Measurements from ENCODE around the gene TTC39A. TPM values are rescaled to one million over a fixed set of nuclear protein-coding genes. Genes with fewer than 3 reads are reported as not detected.

Gene TTC39A
- total RNA-seq (2014; rRNA removed; shearing (Covaris generic); ENCODE audit: low replicate concordance), result 0.82 TPM in 1 of 2 replicates, not detected in the other

DNA sequence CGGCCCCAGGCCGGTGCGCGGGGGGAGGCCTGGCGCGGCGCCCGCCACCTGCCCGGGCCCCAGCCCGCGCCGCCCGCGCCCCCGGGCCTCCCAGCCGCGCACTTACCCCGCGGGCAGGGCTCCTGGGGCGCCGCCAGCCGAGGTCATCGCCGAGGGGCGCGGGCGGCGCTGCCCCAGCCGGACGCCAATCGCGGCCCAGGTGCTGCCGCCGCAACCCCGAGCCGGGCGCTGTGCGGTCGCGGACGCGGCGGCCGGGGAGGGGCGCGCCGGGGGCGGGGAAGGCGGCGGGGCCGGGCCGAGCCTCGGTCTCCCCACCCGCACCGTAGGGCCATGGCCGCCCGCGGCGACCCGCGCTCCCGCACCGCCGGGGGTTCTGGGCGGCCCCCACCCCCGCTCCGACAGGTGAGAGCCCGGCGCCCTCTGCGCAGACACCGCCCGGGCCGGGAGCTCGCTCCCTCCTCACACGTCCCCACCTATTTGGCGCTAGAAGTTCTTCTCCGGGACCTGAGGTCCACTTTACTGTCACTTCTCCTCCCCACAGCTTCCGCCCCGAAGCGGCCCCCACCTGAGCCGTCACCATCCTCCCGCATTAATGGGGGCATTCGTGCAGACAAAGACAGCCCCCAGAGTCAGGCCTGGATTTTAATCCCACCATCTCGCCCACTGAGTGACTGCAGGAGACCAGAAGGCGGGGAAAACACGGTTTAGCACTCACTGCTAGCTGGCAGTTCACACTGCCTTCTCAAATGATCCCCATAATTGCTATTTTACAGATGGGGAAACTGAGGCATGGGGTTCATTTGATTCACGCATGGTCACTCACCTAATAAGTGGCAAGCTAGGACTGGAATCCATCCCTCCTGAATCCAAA is at the start of gene TTC39A:
Gene TTC39A, minus strand, starts transcription at position 232 of the 871 bp plus-strand sequence. Its CDS starts 85 bp downstream, at position 147.
- H3K9me3 ChIP-seq, result no peaks in the 10 kb centered on the region
- H3K4me3 ChIP-seq, result no peak within 1 kb of the TSS
- no peaks in the 10 kb centered on the region for H3K36me3 ChIP-seq
- H3K27me3 ChIP-seq, result no peaks in the 10 kb centered on the region
- no peak for DNase-seq

DNA sequence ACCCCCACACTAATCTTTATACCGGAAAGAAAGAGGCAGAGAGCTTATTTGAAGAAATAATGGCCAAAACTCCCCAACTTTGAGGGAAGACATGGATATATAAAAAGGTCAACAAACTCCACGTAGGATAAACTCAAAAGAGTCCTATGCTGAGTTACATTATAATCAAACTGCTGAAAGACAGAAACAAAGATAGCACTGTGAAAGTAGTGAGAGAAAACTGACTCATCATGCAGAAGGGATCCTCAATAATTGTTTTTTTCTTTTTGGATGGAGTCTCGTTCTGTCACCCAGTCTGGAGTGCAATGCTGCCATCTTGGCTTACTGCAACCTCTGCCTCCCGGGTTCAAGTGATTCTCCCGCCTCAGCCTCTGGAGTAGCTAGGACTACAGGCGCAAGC is 48.5 kb upstream of the TTC39A start:
- no peak for DNase-seq
- H3K27me3 ChIP-seq, result no peaks in the 10 kb centered on the region
- H3K4me3 ChIP-seq, result no peak overlapping the region
- peaks cover 25% of the 10 kb centered on the region for H3K36me3 ChIP-seq
- H3K9me3 ChIP-seq, result peaks cover 6% of the 10 kb centered on the region; the same call in 1 of the 2 replicates

DNA sequence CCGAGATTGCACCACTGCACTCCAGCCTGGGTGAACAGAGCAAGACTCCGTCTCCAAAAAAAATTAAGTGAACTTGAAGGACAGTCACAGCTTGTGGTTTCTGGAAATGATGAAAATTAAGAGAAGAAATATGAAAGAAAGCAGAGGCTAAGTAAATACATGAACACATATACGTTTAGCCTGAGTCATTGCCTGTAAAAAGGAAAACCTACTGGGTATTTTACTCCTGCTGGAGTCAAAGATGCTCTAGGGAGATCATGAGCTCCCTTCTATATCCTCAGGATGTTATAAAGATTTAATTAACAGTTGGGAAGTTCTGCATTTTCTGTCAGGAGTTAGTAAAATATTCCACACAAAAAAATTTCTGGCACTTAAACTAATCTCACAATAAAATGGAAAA is 43.5 kb upstream of the TTC39A start:
- H3K4me3 ChIP-seq, result no peak overlapping the region
- H3K36me3 ChIP-seq, result peaks cover 9% of the 10 kb centered on the region
- no peaks in the 10 kb centered on the region for H3K9me3 ChIP-seq
- no peaks in the 10 kb centered on the region for H3K27me3 ChIP-seq
- no peak for DNase-seq

DNA sequence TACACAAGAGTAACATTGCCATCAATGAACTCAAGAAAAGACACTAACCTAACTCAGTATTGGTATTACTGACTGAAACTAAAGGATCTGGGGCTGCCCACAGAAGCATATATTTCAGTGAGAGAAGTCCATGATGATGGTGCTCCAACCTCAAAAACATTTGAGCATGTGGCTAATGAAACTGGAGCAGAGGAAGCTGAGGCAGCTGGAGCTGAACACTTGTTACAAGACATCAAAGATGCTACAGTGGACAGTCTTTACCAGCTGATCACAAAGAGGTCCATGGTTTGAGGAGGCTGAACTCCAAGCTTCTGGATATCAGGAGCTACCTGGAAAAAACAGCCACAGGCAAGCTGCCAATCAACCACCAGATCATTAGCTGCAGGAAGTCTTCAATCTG is 42.2 kb upstream of the TTC39A start:
- DNase-seq, result no peak
- Histone ChIP-seq H3K27me3 (no peaks in the 10 kb centered on the region), H3K9me3 (no peaks in the 10 kb centered on the region), H3K4me3 (no peak overlapping the region), H3K36me3 (peaks cover 9% of the 10 kb centered on the region)

DNA sequence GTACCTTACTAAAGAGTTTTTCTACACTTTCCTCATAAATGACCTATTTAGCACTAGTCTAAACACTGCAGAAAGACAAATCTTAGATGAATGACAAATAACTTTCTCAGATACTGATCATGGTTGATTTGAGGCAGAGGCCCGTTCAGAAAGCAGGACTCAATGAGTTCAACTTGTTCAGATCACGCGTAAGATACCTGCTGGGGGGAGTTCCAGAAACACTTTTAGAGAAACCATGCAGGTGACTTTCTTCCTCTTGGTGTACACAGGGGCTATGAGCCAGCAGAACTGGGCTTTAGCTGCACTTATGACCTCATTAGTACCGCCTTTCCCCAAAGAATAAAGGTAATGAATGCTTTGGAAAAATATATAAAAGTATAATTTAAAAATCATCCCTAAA is 38.8 kb upstream of the TTC39A start:
- Histone ChIP-seq H3K36me3 (no peaks in the 10 kb centered on the region; the same call in 1 of the 2 replicates), H3K9me3 (no peaks in the 10 kb centered on the region), H3K4me3 (no peak overlapping the region), H3K27me3 (no peaks in the 10 kb centered on the region)
- no peak for DNase-seq

DNA sequence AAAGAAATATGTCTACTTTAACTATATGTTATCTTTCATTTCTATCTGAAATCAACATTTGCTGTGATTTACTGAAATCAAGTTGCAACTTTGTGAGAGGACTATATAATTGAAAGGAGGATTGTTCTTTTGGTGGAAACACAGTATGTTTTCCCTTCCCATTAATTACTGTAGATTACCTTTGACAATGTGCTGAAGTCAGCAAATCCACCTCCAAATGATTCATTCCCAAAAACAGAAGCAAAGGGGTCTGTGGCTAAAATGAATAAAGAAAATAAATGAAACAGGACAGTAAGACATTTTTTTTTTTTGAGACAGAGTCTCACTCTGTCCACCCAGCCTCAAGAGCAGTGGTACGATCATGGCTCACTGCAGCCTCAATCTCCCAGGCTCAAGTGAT is 35.4 kb upstream of the TTC39A start:
- Histone ChIP-seq H3K4me3 (no peak overlapping the region), H3K27me3 (no peaks in the 10 kb centered on the region), H3K9me3 (no peaks in the 10 kb centered on the region), H3K36me3 (peaks cover 2% of the 10 kb centered on the region)
- DNase-seq, result no peak

DNA sequence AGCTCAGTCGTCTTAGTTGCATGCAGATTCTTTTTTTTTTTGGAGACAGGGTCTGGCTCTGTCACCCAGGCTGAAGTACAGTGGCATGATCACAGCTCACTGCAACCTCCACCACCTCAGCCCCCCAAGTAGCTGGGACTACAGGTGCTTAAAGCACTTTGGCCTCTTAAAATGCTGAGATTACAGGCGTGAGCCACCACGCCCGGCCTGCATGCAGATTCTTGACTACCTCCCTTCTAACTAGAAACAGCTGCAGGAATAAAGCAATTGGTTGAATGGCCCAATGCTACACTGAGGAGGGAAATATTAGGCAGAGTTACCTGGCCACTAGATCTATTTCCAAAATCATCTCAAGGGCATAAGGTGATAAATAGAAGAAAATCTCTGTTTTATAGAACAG is 29.5 kb upstream of the TTC39A start:
- Histone ChIP-seq H3K27me3 (no peaks in the 10 kb centered on the region), H3K36me3 (peaks cover 7% of the 10 kb centered on the region; the same call in 1 of the 2 replicates), H3K4me3 (no peak overlapping the region), H3K9me3 (no peaks in the 10 kb centered on the region)
- DNase-seq, result no peak

DNA sequence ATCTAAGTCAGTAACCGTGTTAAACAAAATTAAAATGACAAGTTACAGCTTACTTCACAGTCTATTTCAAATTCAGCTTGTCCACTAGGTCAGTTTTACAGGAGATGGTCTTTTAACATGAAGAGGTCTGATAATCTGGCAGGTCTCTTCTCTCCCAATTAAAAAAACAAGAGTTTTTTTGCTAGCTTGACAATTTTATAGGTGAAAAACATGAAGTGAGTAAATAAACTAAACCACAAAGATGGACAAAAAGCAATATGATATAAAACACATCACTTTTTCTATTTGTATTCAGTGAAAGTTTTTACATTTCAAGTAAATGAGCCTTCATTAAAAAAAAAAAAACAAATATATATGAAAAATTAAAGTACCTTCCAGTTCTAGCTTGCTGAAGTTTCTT is 25.0 kb upstream of the TTC39A start:
- Histone ChIP-seq H3K4me3 (no peak overlapping the region), H3K9me3 (no peaks in the 10 kb centered on the region), H3K36me3 (peaks cover 6% of the 10 kb centered on the region; the same call in 1 of the 2 replicates), H3K27me3 (no peaks in the 10 kb centered on the region)
- no peak for DNase-seq

DNA sequence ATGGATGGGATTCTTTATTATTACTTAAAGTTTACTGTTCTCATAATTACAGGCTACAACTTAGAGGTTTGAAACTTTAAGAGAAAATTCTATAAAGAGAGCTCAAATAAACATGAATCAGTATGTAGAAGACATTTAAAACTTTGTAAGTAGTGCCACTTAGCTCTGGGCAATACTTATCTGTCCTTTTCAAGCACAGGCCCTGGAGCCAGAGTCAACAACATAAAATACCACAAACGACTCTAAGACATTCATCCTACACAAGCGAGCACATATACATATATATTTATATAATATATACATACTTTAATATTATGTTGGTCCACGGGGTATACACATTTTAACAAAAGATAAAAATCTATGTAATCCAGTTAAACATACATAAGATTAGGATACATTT is 24.1 kb upstream of the TTC39A start:
- Histone ChIP-seq H3K36me3 (peaks cover 6% of the 10 kb centered on the region; the same call in 1 of the 2 replicates), H3K9me3 (no peaks in the 10 kb centered on the region), H3K27me3 (no peaks in the 10 kb centered on the region), H3K4me3 (no peak overlapping the region)
- DNase-seq, result no peak

DNA sequence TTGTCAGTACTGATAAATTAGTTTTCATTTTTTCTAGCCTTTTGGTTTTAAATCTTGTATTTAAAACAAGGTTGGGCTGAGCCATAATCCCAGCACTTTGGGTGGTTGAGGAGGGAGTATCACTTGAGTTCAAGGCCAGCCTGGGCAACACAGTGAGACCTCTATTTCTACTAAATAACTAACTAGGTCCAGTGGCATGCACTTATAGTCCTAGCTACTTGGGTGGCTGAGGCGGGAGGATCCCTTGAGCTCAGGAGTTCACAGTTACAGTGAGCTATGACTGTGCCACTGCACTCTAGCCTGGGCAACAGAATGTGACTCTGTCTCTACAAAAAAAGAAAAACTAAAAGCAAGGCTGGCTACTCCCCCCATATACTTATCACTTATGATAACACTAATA is 21.5 kb upstream of the TTC39A start:
- no peak for DNase-seq
- Histone ChIP-seq H3K9me3 (no peaks in the 10 kb centered on the region), H3K27me3 (no peaks in the 10 kb centered on the region), H3K36me3 (peaks cover 6% of the 10 kb centered on the region; the same call in 1 of the 2 replicates), H3K4me3 (no peak overlapping the region)

DNA sequence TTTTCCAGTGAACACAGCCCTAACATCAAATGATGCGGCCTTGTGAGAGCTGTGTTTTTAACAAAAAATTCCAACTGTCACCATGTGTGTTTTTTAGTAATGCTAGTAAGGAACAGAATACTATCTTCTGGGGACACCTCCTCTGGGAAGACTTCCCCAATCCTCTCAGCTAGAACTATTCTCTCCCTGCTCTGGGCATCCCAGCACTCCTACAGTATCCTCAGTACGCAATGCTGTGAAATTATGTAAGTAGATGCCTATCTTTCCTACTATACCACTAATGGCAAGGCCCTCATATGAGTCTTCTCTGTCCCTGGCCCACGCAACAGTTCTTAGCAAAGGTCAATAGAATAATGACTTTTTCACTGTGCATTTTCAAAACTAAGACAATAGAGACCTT is 19.5 kb upstream of the TTC39A start:
- no peak for DNase-seq
- Histone ChIP-seq H3K27me3 (no peaks in the 10 kb centered on the region), H3K4me3 (no peak overlapping the region), H3K9me3 (no peaks in the 10 kb centered on the region), H3K36me3 (peaks cover 1% of the 10 kb centered on the region; the same call in 1 of the 2 replicates)

DNA sequence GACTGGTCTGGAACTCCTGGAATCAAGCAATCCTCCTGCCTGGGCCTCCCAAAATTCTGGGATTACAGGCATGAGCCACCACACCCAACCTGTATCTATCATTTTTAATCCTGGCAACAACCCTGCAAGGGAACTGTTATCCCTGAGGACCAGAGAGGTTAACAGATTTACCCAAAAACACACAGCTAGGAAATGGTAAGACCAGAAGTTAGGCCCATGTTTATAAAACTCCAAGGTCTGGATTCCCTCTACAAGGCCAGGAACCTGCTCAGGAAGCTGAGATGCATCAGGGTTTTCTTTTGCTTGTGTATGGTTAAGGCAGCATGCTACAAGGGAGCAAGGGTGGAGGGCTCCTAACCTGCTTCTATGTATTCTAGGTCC is 17.8 kb upstream of the TTC39A start:
- Histone ChIP-seq H3K4me3 (no peak overlapping the region), H3K36me3 (no peaks in the 10 kb centered on the region), H3K9me3 (no peaks in the 10 kb centered on the region), H3K27me3 (no peaks in the 10 kb centered on the region)
- DNase-seq, result no peak

DNA sequence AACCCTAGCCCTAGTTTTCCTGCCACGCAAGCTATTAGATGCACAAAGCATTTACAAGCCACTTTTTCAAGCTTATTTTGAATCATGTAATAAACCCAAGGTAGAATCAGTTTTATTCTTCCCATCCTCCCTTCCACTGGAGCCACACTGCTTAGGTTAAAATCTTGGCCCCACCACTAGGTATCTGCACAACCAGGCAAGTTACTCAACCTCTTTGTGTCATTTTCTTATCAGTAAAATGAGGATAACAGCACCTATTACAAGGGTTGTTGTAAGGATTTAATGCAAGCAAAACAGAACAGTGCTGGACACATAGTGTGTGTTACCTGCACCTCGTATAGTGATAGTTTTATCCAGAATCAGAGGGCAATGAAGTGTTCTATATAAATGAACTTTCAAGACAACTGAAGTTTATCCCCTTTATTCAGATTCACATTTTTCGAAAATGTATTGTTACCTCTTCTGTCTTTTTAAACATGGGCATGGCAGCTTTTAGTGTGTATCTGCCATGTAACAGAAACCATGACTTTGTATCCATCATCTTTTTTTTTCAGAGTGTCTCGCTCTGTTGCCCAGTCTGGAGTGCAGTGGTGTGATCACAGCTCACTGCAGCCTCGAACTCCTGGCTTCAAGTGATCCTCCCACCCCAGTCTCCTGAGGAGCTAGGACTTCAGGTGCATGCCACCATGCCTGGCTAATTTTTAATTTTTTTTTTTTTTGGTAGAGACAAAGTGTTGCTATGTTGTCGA is 17.2 kb upstream of the TTC39A start:
- Histone ChIP-seq H3K27me3 (no peaks in the 10 kb centered on the region), H3K4me3 (no peak overlapping the region), H3K9me3 (no peaks in the 10 kb centered on the region), H3K36me3 (no peaks in the 10 kb centered on the region)
- DNase-seq, result no peak

DNA sequence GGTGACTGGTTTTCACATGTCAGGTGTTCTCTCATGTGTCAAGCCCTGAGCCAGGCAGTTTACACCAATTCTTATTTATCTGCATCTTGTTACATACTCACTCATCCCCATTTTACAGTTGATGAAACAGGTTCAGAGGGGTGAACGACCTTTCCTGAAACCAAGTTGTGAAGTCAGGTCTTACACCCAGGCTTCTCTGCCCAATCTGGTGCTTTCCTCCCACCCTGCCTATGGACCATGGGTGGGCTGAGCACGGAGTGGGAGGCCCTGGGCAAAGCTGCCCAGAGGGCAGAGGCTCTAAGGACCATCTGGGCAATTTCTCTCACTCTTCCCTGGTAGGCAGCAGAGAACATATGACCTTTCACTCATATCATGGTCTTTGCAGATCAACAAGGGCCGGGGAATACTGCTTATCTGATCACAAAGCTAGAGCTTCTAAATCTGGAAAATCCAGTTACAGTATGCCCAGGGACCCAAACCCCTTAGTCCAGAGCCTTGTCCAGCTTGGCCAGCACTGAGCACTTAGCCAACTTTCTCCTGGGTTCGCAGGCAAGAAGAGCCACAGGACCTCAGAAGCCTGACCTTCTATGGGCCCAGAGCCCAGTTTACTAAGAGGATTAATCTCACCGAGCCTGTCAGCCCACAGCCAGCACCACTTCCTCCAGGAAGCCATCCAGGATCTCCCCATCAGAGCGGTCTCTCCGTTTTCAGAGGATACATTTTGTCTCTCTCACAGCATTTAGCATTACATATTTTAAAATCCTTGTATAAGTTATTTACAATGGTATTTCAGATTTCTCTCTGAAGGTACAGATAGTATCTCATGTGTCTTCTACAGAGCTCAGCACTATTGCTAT is 16.0 kb upstream of the TTC39A start:
- no peak for DNase-seq
- no peaks in the 10 kb centered on the region for H3K36me3 ChIP-seq
- no peaks in the 10 kb centered on the region for H3K27me3 ChIP-seq
- H3K4me3 ChIP-seq, result no peak overlapping the region
- no peaks in the 10 kb centered on the region for H3K9me3 ChIP-seq

DNA sequence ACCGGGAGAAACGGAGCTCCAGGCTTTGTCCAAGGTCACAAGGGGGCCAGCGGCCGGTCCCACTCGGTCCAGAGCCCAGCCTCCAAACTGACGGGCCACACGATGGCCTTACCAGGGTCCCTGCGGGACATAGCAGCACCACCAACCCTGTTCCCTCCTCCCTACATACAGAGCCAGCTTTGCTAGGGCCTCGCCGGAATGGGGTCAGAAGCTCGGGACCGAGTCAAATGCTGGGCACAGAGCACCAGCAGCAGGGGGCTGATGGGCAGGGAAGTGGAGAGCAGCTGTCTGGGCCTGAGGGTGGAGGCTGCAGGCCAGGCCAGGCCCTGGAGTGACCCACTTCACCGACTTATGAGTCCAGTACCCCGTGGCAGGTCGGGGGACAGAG is 14.9 kb upstream of the TTC39A start:
- DNase-seq, result no peak
- H3K4me3 ChIP-seq, result no peak overlapping the region
- H3K27me3 ChIP-seq, result no peaks in the 10 kb centered on the region
- no peaks in the 10 kb centered on the region for H3K36me3 ChIP-seq
- H3K9me3 ChIP-seq, result no peaks in the 10 kb centered on the region

DNA sequence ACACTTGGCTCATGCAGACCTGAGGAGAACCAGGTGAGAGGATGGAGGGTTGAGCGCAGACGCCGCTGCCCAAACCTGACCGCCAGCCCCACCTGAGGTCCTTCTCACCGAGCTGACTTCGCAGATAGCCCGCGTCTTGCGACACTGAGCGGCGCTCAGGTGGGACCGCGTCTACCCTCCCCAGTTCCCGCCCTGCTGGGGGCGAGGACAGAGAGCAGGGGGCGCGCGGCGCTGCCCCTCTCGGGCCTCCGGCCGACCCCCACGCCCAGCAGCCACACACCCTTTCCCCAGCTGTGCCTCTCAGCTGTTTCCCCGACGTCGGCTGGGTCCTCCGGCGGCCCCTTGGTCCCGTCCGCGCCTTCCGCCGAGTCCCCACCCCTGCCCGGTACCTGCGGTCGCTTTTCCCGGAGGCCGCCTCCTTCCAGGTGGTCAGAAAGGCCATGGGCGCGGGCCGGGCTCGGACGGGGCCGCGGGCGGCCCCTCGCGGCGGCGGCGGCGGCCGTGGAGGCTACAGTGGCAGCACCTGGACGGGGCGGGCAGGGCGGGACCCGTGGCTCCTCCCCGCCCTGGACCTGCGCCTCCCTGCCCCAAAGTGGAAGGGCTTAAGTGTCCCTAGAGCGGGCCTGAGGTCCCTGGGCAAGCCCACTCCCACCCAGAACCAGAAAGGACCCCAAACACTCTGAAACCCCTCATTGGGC is 14.4 kb upstream of the TTC39A start:
- no peaks in the 10 kb centered on the region for H3K9me3 ChIP-seq
- no peaks in the 10 kb centered on the region for H3K36me3 ChIP-seq
- no peak for DNase-seq
- no peak overlapping the region for H3K4me3 ChIP-seq
- no peaks in the 10 kb centered on the region for H3K27me3 ChIP-seq
